Measurements from ENCODE around the gene PCDHGC3.

PCDHGC3 gene

DNA sequence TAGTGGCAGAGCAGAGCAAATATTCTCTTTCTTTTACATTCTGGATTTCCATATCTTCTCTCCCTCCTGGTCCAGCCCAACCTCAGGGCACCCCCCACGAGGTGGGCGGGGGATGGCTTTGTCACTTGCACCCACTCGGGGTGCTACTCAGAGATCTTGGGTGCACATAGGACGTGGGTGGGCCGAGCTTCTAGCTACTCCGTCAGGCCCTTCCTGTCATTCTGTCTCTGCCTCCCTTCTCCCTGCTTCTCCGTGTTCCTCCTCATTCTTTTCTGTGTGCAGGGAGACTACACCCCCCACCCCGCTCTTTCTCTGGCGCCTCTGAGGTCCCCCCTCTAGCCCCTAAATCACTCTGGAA lies 32.7 kb downstream of the PCDHGC3 start (continued):
- TF ChIP-seq, protein P1, sequence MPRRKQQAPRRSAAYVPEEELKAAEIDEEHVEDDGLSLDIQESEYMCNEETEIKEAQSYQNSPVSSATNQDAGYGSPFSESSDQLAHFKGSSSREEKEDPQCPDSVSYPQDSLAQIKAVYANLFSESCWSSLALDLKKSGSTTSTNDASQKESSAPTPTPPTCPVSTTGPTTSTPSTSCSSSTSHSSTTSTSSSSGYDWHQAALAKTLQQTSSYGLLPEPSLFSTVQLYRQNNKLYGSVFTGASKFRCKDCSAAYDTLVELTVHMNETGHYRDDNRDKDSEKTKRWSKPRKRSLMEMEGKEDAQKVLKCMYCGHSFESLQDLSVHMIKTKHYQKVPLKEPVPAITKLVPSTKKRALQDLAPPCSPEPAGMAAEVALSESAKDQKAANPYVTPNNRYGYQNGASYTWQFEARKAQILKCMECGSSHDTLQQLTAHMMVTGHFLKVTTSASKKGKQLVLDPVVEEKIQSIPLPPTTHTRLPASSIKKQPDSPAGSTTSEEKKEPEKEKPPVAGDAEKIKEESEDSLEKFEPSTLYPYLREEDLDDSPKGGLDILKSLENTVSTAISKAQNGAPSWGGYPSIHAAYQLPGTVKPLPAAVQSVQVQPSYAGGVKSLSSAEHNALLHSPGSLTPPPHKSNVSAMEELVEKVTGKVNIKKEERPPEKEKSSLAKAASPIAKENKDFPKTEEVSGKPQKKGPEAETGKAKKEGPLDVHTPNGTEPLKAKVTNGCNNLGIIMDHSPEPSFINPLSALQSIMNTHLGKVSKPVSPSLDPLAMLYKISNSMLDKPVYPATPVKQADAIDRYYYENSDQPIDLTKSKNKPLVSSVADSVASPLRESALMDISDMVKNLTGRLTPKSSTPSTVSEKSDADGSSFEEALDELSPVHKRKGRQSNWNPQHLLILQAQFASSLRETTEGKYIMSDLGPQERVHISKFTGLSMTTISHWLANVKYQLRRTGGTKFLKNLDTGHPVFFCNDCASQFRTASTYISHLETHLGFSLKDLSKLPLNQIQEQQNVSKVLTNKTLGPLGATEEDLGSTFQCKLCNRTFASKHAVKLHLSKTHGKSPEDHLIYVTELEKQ (tag by site-specific recombination; IDR thresholded peaks at IDR 0.05; ENCODE audit: borderline replicate concordance), result no peak
- no peak for TF ChIP-seq ZNF626 (tag by site-specific recombination; IDR thresholded peaks at IDR 0.05)
- TF ChIP-seq ZBTB6 (tag by site-specific recombination; IDR thresholded peaks at IDR 0.05), result no peak
- TF ChIP-seq ZNF175 (tag by site-specific recombination; IDR thresholded peaks at IDR 0.05), result no peak

- Histone ChIP-seq H3K4me1 (ENCODE audit: control insufficient read depth, insufficient read depth, low read length) (no peaks in the 10 kb centered on the region; the same call in 1 of the 2 replicates), H3K27ac (ENCODE audit: extremely low read depth, low read depth, low read length) (no peak overlapping the region), H3K36me3 (ENCODE audit: control insufficient read depth in 2 of 2, insufficient read depth in 1 of 2, low read length in 2 of 2) (peaks cover 0 to 13% of the 10 kb centered on the region in 2 experiments; a peak in 1 of 3 replicates), H3K4me3 (ENCODE audit: low read depth, low read length) (no peak overlapping the region), H3K9me3 (ENCODE audit: control insufficient read depth, insufficient read depth, low read depth, low read length) (no peaks in the 10 kb centered on the region)
- ChIA-PET POLR2A (interaction anchor here (1.8 kb wide), 1 partner anchor 33 kb away, joined by 7 read pairs; the partner anchor contains the start of gene PCDHGC3), CTCF (interaction anchor here (0.6 to 1.7 kb wide), 5 partner anchors 8 to 408 kb away, joined by 3 to 9 read pairs (median 7); partner anchors contain the start of gene PCDHGA11)
- TF ChIP-seq ZFHX2 (tag by site-specific recombination; conservative IDR thresholded peaks at IDR 0.05) (peak; percentile 71), EGR2 (tag by site-specific recombination; IDR thresholded peaks at IDR 0.05; ENCODE audit: low read depth) (peak; percentile 52), ZNF664 (tag by site-specific recombination; IDR thresholded peaks at IDR 0.05) (peak; percentile 72; the same call in 1 of the 2 replicates), ZNF174 (tag by site-specific recombination; IDR thresholded peaks at IDR 0.05) (no peak)
Observed at GRCh38 chr5:141508798-141509611, 33.2 kb downstream of the PCDHGC3 start.

- Histone ChIP-seq H3K4me3 (ENCODE audit: low read depth, low read length) (no peak overlapping the region), H3K27ac (ENCODE audit: extremely low read depth, low read depth, low read length) (no peak overlapping the region), H3K4me1 (ENCODE audit: control insufficient read depth, insufficient read depth, low read length) (no peaks in the 10 kb centered on the region; the same call in 1 of the 2 replicates), H3K9me3 (ENCODE audit: control insufficient read depth, insufficient read depth, low read depth, low read length) (no peaks in the 10 kb centered on the region), H3K36me3 (ENCODE audit: control insufficient read depth in 2 of 2, insufficient read depth in 1 of 2, low read length in 2 of 2) (peaks cover 0 to 16% of the 10 kb centered on the region in 2 experiments; a peak in 1 of 3 replicates)
- TF ChIP-seq ZNF202 (tag by site-specific recombination; IDR thresholded peaks at IDR 0.05; ENCODE audit: borderline replicate concordance), result no peak
- TF ChIP-seq GFI1B (tag by site-specific recombination; IDR thresholded peaks at IDR 0.05), result no peak
- no peak for TF ChIP-seq ZNF354C (tag by site-specific recombination; IDR thresholded peaks at IDR 0.05; ENCODE audit: borderline replicate concordance, low read depth)
- TF ChIP-seq ZNF629 (tag by site-specific recombination; IDR thresholded peaks at IDR 0.05), result no peak
- no peak for TF ChIP-seq ZNF549 (tag by site-specific recombination; IDR thresholded peaks at IDR 0.05)
- TF ChIP-seq ZNF514 (tag by site-specific recombination; IDR thresholded peaks at IDR 0.05), result no peak
- no peak for TF ChIP-seq ZNF211 (tag by site-specific recombination; IDR thresholded peaks at IDR 0.05; ENCODE audit: low read depth)
- TF ChIP-seq ZNF121 (tag by site-specific recombination; IDR thresholded peaks at IDR 0.05), result no peak
- no peak for TF ChIP-seq ZNF768 (tag by site-specific recombination; IDR thresholded peaks at IDR 0.05)
- TF ChIP-seq TRIM28 (IDR thresholded peaks at IDR 0.05; ENCODE audit: borderline replicate concordance, low read length), result no peak
- no peak for TF ChIP-seq SP7 (tag by site-specific recombination; IDR thresholded peaks at IDR 0.05)
- TF ChIP-seq, protein P2, sequence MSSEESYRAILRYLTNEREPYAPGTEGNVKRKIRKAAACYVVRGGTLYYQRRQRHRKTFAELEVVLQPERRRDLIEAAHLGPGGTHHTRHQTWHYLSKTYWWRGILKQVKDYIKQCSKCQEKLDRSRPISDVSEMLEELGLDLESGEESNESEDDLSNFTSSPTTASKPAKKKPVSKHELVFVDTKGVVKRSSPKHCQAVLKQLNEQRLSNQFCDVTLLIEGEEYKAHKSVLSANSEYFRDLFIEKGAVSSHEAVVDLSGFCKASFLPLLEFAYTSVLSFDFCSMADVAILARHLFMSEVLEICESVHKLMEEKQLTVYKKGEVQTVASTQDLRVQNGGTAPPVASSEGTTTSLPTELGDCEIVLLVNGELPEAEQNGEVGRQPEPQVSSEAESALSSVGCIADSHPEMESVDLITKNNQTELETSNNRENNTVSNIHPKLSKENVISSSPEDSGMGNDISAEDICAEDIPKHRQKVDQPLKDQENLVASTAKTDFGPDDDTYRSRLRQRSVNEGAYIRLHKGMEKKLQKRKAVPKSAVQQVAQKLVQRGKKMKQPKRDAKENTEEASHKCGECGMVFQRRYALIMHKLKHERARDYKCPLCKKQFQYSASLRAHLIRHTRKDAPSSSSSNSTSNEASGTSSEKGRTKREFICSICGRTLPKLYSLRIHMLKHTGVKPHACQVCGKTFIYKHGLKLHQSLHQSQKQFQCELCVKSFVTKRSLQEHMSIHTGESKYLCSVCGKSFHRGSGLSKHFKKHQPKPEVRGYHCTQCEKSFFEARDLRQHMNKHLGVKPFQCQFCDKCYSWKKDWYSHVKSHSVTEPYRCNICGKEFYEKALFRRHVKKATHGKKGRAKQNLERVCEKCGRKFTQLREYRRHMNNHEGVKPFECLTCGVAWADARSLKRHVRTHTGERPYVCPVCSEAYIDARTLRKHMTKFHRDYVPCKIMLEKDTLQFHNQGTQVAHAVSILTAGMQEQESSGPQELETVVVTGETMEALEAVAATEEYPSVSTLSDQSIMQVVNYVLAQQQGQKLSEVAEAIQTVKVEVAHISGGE (tag by site-specific recombination; conservative IDR thresholded peaks at IDR 0.05; ENCODE audit: low read depth), result no peak
- TF ChIP-seq ZNF16 (tag by site-specific recombination; IDR thresholded peaks at IDR 0.05; ENCODE audit: low read depth), result no peak
- no peak for TF ChIP-seq ZFHX2 (tag by site-specific recombination; conservative IDR thresholded peaks at IDR 0.05)
- ChIA-PET CTCF (interaction anchor here (0.6 to 1.7 kb wide), 7 partner anchors 10 to 113 kb away, joined by 3 to 7 read pairs (median 3); partner anchors contain the start of gene PCDHGC3), POLR2A (no interaction called here)
Observed at GRCh38 chr5:141510160-141510559, 34.4 kb downstream of the PCDHGC3 start.

Measured in HEK293 (cell line).